ENCODE data around the gene GNGT1.

GNGT1 gene

GRCh38 chr7:93906267-93906666 lies at the start of gene GNGT1:
Gene GNGT1 (plus strand): TSS chr7:93906567. CDS start chr7:93906747, 180 bp downstream.
- DNase-seq (ENCODE audit: low read depth in 2 of 2): no peak

DNA sequence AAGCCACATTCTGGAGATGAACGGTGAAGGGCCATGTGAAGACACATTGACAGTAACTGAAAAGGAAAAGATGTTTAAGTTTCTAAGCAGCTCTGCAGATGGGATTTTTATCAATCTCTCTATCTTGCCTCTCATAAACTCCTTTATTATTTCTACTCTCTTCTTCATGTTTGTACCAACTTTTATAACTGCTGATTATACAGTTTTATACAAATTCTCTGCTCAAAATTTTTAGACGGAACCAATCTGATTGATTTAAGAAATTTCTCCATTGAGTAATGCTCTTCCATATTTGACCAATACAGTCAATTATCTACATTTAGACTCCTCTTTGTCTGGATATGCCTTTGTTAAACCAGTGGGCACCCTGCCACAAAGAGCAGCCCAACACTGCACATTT lies 47.5 kb upstream of the GNGT1 start:
- DNase-seq (ENCODE audit: low read depth in 2 of 2): no peak

- no peak for DNase-seq (ENCODE audit: low read depth in 2 of 2)
These were observed 46.1 kb upstream of the GNGT1 start for GRCh38 chr7:93860261-93860660.

GRCh38 chr7:93861325-93861949 lies 44.9 kb upstream of the GNGT1 start:
- no peak for DNase-seq (ENCODE audit: low read depth in 2 of 2)

DNA sequence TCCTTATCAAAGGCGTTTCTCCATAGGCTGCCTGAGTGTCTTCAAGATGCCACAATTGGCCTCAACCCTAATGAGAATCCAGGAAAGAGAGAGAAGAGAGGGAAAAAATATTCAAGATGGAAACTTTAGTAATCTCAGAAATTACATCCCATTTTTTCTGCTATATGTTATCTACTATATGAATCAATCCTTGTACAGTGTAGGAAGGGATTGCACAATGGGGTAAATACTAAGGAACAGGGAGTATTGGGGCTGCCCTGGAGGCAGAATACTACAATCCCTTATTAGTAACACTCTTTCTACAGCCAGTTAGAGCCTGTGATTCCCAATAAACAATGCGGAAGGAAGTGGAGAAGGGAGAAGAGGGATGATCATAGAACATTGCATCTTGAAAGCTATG lies 43.7 kb upstream of the GNGT1 start:
- no peak for DNase-seq (ENCODE audit: low read depth in 2 of 2)

DNA sequence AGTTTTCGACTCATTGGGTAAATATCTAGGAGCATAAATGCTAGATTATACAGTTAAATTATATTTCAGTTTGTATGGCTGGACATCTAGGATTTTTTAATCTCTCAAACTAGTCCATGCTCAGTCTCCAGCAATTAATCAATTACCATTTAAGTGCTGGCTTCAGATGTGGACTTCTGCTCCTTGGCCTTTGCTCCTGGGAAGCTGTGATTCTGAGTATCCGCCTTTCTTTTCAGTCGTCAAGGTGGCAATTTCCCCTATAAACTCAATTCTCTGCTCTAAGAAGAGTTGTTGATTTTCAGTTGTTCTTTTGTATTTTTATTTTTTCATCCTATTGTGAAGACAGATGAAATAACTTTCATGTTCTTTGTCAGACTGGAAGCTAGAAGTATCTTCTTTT lies 39.5 kb upstream of the GNGT1 start:
- DNase-seq (ENCODE audit: low read depth in 2 of 2): no peak

GRCh38 chr7:93873998-93874574 lies 32.3 kb upstream of the GNGT1 start:
- no peak for DNase-seq (ENCODE audit: low read depth in 2 of 2)

GRCh38 chr7:93877742-93878141 lies 28.6 kb upstream of the GNGT1 start:
- DNase-seq (ENCODE audit: low read depth in 2 of 2): no peak

- DNase-seq (ENCODE audit: low read depth in 2 of 2): no peak
These were observed 27.0 kb upstream of the GNGT1 start for GRCh38 chr7:93879356-93879755.

DNA sequence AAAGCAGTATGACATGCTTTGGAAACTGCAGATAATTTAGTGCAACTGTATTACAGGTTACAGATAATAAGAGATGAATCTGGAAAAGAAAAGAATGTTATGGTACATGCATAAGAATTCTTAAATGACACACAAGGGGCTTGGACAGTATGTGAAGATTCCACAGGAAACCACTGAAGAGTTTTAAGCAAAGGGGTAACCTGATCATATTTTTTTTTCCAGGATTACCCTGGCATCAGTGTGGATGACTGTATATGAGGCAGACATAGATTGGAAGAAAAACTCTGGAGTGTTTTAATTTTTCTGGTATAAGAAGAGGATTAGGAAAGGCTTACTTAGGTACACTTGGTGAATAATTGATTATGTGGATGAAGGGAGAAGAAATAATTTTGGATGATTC lies 23.9 kb upstream of the GNGT1 start:
- no peak for DNase-seq (ENCODE audit: low read depth in 2 of 2)

GRCh38 chr7:93883078-93883916 lies 23.1 kb upstream of the GNGT1 start:
- no peak for DNase-seq (ENCODE audit: low read depth in 2 of 2)

DNA sequence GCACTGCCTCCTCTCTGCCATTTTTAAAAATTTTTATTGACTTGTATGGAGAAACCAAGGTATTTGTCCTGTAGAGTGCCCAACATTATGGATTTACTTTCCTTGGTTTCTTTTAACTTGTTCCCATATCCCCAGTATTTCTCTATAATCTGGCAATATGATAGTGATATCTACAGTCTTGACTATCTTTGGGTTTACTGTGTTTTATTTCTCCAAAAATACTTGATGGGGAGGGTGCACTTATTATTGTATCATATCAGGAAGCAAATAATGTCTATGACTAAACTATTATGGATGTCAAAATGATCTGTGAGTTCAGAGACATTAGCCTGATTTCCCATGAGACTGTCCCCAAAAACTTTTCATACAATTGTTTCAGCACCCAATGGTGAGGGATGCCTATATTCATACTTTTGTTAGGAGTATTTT lies 22.4 kb upstream of the GNGT1 start:
- no peak for DNase-seq (ENCODE audit: low read depth in 2 of 2)

GRCh38 chr7:93884541-93884940 lies 21.8 kb upstream of the GNGT1 start:
- DNase-seq (ENCODE audit: low read depth in 2 of 2): no peak

DNA sequence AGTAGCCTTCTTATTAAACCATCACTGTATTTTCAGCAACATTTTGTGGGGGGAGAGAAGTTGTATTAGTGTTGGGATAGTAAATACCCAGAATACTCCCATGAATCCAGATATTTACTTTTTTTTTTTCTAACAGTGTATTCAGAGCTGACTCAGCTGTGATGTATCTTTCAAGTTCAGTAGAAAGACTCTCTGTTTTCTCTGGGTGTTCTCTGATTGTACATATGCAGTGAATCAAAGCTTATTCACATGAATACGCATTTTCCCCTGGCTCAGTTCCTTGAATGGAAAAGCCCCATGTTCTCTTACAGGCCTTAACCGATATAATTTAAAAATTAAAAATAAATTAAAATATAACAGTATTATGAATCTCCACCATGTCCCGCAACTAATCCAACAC lies 17.1 kb upstream of the GNGT1 start:
- DNase-seq (ENCODE audit: low read depth in 2 of 2): no peak

- DNase-seq (ENCODE audit: low read depth in 2 of 2): no peak
These were observed 16.3 kb upstream of the GNGT1 start for GRCh38 chr7:93890041-93890463.

DNA sequence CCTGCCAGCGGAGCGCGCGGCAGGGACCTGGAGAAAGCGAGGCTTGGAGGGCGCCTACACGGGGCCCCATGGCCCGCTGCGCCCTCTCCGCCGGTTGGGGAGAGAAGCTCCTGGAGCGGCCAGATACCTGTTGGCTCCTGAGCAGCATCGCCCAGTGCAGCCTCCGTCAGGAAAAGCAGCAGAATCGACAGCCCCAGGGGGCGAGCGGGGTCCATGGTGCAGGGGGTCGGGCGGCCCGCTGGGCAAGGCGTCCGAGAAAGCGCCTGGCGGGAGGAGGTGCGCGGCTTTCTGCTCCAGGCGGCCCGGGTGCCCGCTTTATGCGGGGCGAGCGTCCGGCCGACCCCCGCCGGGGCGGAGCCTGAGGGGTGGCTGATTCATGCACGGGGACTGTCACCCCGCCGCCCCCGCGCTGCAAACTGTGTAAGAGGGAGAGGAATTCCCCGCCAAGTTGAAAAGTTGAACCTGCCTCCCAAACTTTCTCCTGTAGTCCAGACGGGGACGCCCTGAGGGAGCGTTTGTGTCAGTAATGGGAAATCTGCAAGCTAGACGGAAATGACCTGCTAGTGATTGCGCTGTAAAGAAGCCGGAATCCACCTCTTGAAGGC lies 15.8 kb upstream of the GNGT1 start, which contains the start of gene TFPI2:
Gene TFPI2 (minus strand): TSS at position 290 of the 605 bp plus-strand sequence. CDS start 75 bp downstream, at position 215.
- DNase-seq (ENCODE audit: low read depth in 2 of 2): no peak

GRCh38 chr7:93894426-93894825 lies 11.9 kb upstream of the GNGT1 start:
- DNase-seq (ENCODE audit: low read depth in 2 of 2): no peak

DNA sequence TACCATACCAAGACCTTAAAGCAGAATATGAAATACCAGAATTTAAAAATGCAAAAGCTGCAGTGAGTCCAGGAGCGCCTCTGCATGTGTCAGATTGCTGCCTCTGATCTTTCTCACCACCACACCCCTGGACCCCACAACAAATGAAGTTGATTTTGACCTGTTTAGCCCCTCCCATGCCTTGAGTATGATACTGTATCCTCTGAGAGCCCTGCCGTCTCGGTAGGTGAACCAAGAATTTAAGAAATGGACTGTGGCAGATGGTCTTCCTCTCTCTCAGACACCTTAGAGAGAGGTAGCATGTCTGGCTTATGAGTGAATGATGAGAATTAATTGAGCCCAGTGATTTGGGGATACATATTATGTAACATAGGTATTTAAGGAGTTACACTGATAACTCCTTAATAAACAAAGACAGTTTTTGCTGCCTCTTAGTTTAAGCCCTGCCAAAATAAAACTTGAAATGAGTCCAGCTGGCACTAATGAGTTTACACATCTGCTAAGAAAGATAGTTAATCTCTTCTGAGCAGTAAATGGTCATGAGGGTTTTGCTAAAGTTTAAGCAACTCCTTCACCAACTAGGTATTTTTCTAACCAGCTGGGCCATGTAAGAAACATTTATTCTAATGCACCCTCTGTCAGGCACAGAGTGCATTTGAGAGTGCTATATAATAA lies 11.3 kb upstream of the GNGT1 start:
- DNase-seq (ENCODE audit: low read depth in 2 of 2): no peak

- no peak for DNase-seq (ENCODE audit: low read depth in 2 of 2)
These were observed 10.3 kb upstream of the GNGT1 start for GRCh38 chr7:93895859-93896600.

GRCh38 chr7:93897680-93898079 lies 8.7 kb upstream of the GNGT1 start:
- DNase-seq (ENCODE audit: low read depth in 2 of 2): no peak

- no peak for DNase-seq (ENCODE audit: low read depth in 2 of 2)
These were observed 3.5 kb upstream of the GNGT1 start for GRCh38 chr7:93902777-93903423.
